Brain microvascular endothelial cell (primary cell): ENCODE measurements around the gene TREX2.

Source experiments
- DNase-seq: peaks from one replicate; pipeline ENCODE4 v3.0.0-alpha.2; 2020
- H3K27ac ChIP-seq: fragments of 250-450 bp; sonication (Bioruptor Pico); 2 replicates; pipeline ENCODE4 v1.5.1; 2020; ENCODE audit warnings: mild to moderate bottlenecking, moderate library complexity
- H3K27me3 ChIP-seq: fragments of 250-450 bp; sonication (Bioruptor Pico); replicated peaks from 2 replicates; pipeline ENCODE4 v1.5.1; 2020; ENCODE audit warnings: mild to moderate bottlenecking
- H3K36me3 ChIP-seq: fragments of 250-450 bp; sonication (Bioruptor Pico); replicated peaks from 2 replicates; pipeline ENCODE4 v1.5.1; 2020; ENCODE audit warnings: mild to moderate bottlenecking
- H3K4me3 ChIP-seq: 2 replicates; pipeline ENCODE4 v1.5.1; 2011; ENCODE audit warnings: low read depth, mild to moderate bottlenecking, control low read depth, low read length, moderate library complexity
- in situ Hi-C: cut with HindIII; loops from 2 replicates; pipeline ENCODE4 v1.10.0; 2017; ENCODE audit warnings: low sequenced_read_pairs, low pct_ligation_motif_present
- TF ChIP-seq, protein P1 (sequence below): IDR thresholded peaks from 2 replicates; pipeline ENCODE4 v1.5.1; 2011; ENCODE audit warnings: low read depth, mild to moderate bottlenecking, moderate library complexity, low read length, control low read depth, inconsistent platforms; ENCODE audit errors: missing control alignments

The TREX2 gene

DNA sequence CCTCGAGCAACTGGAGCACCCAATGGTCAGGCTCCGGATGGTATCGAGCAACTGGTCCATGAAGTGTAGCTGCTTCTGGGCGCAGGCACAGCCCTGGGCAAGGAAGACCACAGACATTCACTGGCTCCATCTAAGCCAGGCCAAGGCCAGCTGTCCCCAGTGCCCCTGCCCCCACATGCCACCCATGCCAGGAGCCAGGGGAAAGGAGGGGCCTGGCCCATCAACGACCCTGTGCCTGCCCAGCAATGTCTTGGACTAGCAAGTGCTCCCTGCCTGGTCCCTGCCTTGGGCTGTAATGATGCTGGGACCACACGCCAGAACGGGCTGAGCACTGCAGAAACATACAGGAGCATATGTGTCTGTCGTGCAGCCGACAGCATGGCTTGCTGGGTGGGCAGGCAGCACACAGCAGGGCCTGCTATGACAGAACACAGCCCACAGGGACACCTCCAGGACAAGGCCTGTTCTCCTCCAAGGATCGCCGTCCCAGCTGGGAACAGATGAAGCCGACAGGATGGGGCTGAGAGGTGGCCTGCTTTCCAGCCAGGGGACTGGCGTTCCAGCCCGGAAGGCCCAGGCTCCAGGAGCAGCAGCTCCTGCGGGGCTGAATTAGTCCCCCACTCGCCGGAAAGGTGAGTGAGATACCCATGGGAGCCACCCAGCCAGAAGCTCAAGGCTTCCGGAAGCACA lies 11.4 kb upstream of the TREX2 start:
- Histone ChIP-seq H3K4me3 (no peak overlapping the region), H3K27me3 (no peaks in the 10 kb centered on the region), H3K36me3 (no peaks in the 10 kb centered on the region), H3K27ac (no peak overlapping the region)
- in situ Hi-C loops, result no loop called here
- DNase-seq, result no peak
- TF ChIP-seq, protein P1, sequence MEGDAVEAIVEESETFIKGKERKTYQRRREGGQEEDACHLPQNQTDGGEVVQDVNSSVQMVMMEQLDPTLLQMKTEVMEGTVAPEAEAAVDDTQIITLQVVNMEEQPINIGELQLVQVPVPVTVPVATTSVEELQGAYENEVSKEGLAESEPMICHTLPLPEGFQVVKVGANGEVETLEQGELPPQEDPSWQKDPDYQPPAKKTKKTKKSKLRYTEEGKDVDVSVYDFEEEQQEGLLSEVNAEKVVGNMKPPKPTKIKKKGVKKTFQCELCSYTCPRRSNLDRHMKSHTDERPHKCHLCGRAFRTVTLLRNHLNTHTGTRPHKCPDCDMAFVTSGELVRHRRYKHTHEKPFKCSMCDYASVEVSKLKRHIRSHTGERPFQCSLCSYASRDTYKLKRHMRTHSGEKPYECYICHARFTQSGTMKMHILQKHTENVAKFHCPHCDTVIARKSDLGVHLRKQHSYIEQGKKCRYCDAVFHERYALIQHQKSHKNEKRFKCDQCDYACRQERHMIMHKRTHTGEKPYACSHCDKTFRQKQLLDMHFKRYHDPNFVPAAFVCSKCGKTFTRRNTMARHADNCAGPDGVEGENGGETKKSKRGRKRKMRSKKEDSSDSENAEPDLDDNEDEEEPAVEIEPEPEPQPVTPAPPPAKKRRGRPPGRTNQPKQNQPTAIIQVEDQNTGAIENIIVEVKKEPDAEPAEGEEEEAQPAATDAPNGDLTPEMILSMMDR, result no peak

DNA sequence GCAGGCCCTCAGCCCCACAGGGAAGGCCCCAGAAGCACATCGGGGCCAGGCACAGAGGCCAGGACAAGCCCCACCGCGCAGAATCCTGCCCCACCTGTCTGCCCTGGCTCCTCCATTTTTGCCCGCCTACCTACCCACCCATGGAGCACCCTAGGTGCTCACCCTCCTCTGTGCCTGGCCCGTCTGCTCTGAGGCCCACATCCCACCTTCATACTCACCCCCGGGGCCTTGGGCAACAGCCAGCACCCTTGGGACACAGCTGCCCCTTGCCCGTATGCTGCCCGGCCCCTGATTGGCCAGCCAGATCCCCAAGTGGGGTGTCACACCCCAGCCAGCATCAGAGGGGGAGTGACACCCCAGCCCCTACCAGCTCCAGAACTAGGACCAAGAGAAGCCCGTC lies 10.8 kb upstream of the TREX2 start:
- Histone ChIP-seq H3K36me3 (no peaks in the 10 kb centered on the region), H3K4me3 (no peak overlapping the region), H3K27ac (no peak overlapping the region), H3K27me3 (no peaks in the 10 kb centered on the region)
- TF ChIP-seq, protein P1, result no peak
- in situ Hi-C loops, result no loop called here
- DNase-seq, result no peak

DNA sequence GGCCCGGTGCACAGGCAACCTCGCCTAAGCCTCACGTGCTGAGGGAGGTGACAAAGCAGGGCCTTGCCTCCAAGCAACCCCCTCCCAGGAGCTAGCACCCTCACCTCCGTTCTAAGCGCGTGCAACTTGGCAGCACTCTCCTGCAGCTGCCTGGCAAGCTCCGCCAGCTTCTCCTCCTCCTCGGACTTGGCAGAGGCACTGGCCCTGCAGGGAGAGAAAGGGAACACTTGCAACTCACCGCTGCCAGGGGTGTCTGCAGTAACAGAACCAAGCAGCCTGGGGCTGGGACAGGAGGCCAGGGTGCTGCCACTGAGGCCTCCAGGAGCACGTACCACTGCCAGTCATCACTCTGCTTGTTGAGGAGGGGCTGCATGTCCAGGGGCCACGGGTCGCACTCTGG lies 10.3 kb upstream of the TREX2 start:
- in situ Hi-C loops, result no loop called here
- H3K4me3 ChIP-seq, result no peak overlapping the region
- DNase-seq, result no peak
- no peaks in the 10 kb centered on the region for H3K27me3 ChIP-seq
- H3K36me3 ChIP-seq, result no peaks in the 10 kb centered on the region
- TF ChIP-seq, protein P1, result no peak
- H3K27ac ChIP-seq, result no peak overlapping the region

DNA sequence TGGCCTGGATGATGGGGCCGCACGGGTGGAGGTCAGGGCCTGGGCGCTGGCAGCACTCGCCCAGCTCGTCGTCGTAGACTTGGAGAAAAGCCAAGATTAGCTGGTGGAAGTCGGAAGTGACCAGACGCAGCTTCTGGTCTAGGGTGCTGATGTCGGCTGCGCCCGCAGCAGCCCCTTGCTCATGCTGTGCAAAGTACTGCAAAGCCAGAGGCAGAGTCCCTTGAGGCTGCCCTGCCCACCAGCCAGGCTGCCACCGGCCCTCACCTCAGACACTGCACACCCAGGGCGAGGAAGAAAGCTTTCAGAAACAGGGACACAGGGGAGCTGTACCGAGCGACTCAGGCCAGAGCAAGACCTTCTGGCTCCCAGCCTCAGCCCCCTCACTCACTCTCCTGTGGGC lies 9.7 kb upstream of the TREX2 start:
- TF ChIP-seq, protein P1, result no peak
- Histone ChIP-seq H3K36me3 (no peaks in the 10 kb centered on the region), H3K4me3 (no peak overlapping the region), H3K27ac (no peak overlapping the region), H3K27me3 (no peaks in the 10 kb centered on the region)
- DNase-seq, result no peak
- in situ Hi-C loops, result no loop called here

DNA sequence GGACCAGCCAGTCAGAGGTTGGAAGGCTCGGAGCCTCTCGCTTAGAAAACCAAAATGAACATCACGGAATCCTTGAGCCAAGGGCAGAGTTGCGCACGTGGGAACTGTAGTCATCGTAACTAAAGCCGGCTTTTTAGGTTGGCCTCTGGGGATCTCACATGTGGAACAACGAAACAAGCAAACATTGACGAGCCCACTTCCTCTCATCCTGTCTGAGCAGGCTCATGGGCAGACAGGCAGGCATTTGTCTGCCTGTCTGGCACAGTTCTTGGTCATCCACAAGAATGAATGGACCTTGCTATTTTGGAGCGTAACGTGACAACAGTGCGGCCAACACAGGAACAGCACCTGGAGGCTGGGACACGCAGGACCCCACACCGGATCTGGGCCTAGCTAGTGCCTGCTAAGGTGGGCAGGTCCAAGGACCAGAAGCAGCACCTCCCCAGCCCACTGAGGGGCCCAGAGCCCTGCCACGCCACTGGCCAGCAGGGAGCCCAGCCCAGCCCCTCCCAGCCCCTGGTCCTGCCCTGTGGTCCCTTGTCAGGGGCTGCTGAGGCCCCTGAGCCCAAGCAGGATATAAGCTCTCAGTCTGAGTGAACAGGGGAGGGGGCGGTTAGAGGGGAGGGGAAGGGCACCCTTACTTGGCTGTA lies 9.2 kb upstream of the TREX2 start:
- Histone ChIP-seq H3K27me3 (no peaks in the 10 kb centered on the region), H3K27ac (no peak overlapping the region), H3K36me3 (no peaks in the 10 kb centered on the region), H3K4me3 (no peak overlapping the region)
- TF ChIP-seq, protein P1, result no peak
- in situ Hi-C loops, result no loop called here
- DNase-seq, result no peak

DNA sequence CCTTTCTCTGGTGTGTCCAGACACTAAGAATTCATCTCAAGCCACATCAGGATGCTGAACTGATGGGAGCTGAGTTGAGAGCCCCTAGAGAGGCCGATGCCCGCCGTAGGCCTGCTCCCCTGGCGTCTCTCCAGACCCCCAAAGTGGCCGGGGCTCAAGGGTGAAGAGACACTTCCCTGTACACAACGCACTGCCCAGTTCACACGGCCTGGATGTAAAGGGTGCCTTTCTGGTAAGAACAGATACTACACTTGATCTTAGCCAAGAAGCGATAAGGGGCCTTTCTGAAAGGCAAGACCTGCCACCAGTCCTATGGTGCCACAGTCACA lies 5.1 kb upstream of the TREX2 start:
- no peaks in the 10 kb centered on the region for H3K36me3 ChIP-seq
- in situ Hi-C loops, result no loop called here
- no peak overlapping the region for H3K27ac ChIP-seq
- H3K27me3 ChIP-seq, result no peaks in the 10 kb centered on the region
- TF ChIP-seq, protein P1, result no peak
- H3K4me3 ChIP-seq, result no peak overlapping the region
- DNase-seq, result no peak
